IPS DF 19.7 (cell line): ENCODE results near the gene LMNB1.
"Not testable (repeated sequence)": the region's sequence is repeated elsewhere in the genome, so short reads cannot be mapped to it uniquely, and the experiment has no call there.

Source experiments
- DNase-seq: peaks from one replicate; pipeline ENCODE4 v3.0.0-alpha.2; 2013; ENCODE audit warnings: low read depth, low spot score

Gene LMNB1

DNA sequence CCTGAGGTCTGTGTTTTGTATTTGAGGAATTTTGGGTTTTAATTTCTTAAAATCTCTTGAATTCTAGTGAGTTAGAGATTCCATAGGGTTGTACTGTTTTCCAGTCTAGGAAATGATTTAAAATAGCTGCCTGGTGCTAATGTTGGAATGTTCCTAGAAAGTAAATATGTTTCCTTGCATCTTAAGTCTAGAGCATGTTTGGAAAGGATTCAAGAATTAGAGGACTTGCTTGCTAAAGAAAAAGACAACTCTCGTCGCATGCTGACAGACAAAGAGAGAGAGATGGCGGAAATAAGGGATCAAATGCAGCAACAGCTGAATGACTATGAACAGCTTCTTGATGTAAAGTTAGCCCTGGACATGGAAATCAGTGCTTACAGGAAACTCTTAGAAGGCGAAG, 41.8 kb downstream of the LMNB1 start:
- DNase-seq, result no peak

DNA sequence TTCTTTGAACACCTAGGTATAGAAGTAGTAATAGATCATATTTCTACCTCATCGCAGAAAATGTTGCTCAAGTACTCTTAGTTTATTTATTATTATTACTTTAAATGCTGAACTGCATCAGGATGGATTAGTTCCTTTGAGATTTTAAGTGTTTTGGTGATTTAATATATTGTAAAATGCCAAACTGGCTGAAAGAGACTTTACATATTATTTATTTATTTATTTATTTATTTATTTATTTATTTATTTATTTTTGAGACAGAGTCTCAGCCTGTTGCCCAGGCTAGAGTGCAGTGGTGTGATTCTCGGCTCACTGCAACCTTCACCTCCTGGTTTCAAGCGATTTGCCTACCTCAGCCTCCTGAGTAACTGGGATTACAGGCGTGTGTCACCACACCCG, 42.3 kb downstream of the LMNB1 start:
- no peak for DNase-seq

DNA sequence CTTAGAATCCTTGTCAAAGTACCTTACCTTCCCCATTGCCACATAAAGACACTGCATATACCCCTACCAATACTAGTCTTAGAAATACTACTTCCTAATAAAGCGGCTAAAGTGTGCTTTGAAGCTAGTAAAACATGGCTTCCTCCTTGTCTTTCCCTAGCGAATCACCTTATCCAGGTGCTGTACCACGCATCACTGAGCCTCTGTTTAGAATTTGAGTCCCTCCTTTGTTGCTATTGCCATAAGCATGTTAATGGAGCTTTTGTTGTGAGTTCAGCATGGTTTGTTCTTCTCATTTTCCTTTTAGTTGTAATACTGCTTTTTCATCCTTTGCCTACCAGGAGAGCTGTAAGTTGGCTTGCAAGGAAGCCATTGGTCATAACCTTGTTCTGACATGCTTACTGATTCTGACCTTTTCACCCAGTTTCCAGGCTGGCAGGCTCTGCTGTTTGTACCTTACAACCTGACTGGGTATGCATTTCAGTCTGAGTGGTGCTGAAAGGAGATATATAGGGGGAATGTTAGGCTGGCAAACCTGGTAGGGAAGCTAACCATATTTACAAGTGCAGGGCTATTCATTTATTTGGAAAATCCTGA, 49.8 kb downstream of the LMNB1 start:
- DNase-seq, result no peak

DNA sequence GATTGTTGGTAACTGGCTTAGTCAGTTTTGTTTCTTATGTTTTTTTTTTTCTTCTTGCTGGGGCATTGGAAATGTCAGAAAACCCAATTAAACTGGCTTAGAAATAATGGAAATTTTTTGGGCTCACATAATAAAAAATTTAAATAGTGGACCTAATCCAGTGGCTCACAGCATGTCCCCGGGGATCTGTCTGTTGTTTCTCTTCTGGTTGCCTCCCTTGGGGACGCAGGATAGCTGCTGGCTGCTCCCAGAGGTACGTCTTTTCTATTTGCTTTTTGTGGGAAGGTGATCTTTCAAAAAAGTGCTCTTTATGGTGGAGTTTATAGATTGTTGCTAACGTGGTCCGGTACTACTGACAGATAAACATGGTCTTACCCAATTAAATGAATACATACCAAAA, 52.2 kb downstream of the LMNB1 start:
- DNase-seq, result no peak

DNA sequence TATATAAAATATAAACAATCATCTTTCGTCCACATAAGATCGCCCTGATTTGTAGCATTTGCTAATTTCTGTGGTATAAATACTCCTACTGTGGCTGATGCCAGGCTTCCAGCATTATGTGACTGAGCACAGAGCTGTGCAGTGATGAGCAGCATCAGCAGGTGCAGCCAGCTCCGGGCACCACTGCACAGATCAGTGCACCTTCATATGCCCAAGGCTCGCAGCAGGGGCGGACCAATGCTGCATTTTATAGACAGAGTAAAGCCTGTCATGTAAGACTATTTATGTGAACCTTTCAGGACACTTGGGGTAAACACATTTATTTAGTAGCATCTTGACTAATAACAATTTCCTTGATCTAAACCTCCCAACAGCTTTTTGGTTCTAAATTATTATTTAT, 53.1 kb downstream of the LMNB1 start:
- DNase-seq, result no peak

DNA sequence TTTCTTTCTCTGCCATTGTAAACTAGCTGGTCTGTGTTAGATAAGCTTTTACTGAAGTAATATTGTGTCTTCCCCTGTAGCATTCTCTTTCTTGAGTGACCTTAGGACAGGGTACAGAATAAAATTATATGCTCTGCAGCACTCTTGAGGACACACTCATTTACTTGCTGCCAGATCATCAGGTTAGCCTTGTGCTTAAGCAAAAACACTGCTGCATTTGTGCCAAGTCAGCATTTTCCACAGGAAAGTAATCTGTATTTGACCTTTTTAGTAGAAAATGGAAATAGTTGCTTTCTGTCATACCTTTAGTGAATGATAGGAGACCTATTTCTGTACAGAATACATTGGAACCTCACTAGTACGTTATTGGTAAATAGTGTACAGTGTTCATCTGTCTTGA, 54.2 kb downstream of the LMNB1 start:
- no peak for DNase-seq

DNA sequence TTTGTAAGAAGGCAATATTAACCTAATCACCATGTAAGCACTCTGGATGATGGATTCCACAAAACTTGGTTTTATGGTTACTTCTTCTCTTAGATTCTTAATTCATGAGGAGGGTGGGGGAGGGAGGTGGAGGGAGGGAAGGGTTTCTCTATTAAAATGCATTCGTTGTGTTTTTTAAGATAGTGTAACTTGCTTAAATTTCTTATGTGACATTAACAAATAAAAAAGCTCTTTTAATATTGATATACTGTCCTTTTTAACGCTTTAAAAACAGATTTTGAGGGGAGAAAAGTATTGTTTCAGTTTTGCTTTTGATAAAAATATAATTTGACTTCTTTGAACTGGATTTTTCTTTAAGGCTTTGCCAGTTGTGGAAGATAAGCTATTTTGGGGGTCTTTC, 59.8 kb downstream of the LMNB1 start:
- no peak for DNase-seq

DNA sequence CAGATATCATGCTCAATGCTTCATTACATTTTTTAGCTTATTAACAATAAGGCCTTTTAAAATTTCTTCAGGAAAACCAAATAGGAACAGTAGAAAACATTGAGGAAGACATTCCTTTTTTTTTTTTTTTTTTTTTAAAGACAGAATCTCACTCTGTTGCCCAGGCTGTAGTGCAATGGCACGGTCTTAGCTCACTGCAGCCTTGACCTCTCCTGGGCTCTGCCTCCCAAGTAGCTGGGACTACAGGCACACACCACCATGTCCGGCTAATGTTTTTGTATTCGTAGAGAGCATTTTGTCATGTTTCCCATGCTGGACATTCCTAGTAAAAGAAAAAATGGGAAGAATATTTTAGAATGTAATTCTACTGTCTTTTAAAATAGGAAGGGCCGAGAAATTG, 60.3 kb downstream of the LMNB1 start:
- no peak for DNase-seq

DNA sequence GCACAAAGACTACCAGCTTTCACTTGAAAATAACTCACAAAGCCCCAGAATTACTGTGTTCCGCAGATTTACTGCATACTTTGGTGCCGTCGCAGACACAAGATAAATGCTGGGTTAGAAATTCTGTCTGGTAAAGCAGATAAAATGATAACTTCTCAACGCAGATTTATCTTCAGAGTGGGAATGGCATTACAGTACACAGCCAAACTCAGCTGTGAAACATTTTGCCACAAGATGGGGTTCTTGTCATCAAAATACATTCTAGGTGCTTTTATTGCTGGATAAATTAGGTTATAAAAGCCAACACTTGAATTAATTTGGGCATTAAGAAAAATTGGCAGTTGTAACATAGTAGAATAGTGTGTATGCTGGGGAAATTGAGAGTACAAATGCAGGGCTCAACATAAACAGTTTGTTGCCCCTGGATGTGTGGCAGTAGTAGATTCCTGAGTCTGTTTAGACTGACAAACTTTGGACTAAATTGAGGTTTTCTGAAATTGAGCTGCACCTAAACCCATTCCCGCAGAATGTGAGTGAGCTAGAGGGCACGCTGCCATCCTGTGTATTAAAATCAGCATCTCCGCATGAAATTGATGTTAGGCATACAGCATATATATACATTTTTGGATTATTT, 61.1 kb downstream of the LMNB1 start:
- DNase-seq, result no peak

DNA sequence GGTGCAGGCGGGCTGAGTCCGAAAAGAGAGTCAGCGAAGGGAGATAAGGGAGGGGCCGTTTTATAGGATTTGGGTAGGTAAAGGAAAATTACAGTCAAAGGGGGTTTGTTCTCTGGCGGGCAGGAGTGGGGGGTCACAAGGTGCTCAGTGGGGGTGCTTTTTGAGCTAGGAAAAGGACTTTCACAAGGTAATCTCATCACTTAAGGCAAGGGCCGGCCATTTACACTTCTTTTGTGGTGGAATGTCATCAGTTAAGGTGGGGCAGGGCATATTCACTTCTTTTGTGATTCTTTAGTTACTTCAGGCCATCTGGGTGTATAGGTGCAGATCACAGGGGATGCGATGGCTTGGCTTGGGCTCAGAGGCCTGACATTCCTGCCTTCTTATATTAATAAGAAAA, 62.5 kb downstream of the LMNB1 start:
- DNase-seq, result not testable (repeated sequence)

DNA sequence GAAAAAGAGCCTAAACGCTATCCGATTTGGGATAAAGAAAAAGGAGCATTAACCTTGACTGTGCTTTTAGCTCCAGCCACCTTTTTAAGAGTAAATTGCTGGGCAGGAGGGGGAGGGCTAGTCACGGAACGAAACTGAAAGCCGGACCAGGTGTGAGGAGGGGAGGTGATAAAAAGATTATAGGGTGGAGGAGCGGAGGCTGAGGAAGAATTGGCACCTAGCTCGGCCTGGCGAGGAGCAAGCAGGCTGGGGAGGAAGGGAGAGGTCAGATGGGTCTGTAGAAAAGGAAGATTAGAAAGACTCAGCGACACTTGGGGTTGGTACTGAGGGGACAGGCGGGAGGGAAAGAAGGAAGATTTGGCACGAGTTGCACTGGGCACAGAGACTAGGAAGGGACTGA, 66.4 kb downstream of the LMNB1 start:
- not testable (repeated sequence) for DNase-seq

DNA sequence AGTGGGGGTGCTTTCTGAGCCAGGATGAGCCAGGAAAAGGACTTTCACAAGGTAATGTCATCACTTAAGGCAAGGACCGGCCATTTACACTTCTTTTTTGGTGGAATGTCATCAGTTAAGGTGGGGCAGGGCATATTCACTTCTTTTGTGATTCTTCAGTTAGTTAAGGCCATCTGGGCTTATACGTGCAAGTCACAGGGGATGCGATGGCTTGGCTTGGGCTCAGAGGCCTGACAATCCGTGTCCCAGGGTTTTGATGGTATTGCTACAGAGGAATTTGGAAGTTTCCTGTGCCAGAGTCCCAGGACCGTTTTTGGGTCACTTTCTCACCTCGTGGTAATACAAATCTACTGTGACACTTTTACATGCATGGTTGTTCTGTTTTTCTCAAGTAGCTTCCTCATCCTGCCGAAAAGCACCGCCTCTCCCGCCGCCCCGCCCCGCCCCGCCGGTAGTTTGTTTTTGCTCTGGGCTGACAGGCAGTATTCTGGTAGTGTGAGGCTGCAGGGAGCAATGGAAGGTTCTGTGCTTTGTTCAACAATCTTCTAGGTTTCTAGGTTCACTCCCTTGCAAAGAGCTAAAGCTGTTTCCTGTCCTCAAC, 68.6 kb downstream of the LMNB1 start:
- DNase-seq, result not testable (repeated sequence)

DNA sequence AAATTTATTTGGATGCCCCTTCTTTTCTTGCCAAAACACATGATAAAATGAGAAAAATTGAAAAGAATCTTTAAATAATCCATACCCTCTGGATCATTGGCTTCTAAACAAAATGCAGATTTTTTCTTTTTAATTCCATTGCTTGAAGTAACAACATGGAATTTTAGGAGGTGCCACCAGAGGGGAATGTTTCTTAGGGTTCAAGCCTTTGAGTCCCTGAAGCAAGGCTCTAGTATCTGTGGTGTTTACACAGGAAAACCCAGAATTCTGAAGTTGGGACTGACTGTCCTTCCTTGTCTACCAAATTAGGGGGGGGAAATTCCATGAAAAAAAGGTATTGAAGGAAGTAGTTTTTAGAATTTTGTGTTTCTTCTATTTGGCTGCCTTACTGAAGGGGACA, 69.4 kb downstream of the LMNB1 start:
- DNase-seq, result no peak

DNA sequence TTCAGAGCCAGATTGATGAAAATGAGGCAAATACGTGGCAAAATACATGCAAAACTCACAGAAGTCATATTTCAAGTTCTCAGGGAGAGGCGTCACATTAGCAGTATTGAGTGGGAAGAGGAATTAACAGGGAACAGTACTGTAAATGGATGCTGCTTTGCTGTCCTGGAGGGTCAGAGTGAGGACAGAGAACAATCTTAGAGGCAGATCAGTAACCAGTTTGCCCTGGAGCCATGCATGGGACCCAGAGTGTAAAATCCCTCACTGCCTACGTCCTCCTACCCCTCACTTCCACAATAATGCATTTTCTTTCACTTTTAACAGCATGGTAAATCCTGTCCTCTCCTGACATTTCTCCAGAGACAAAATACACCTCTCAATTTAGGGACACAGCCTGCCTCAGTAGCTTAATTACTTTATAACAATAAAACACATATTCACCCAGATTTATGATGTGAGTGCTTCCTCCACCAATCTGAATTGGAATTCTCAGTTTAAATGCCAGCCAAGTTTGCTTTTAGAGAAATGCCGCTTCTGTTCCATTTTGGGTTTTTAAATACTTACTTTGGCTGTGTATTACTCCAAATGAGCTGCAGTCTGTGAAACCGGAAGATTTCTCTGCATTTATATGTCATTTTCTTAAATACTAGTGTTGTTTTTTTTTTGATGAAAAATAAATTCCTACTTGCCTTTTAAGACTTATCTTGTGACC, 70.0 kb downstream of the LMNB1 start:
- no peak for DNase-seq

DNA sequence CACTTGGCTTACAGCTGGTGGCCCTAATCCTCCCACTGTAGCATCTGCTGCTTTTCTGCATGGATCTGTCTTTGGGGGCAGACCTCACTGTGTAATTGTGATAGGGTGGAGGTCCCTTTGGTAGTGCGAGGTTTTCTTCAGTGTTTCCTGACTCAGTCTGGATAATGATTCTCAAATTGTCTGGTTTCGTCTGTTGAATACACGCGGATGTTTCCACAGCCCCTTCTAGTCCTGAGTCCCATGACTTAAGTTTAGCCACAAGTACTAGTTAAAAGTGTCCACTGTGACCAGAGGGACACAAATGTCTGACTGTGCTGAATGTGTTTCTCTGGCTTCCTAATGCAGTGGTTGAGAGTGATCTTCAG, 70.5 kb downstream of the LMNB1 start:
- DNase-seq, result no peak

DNA sequence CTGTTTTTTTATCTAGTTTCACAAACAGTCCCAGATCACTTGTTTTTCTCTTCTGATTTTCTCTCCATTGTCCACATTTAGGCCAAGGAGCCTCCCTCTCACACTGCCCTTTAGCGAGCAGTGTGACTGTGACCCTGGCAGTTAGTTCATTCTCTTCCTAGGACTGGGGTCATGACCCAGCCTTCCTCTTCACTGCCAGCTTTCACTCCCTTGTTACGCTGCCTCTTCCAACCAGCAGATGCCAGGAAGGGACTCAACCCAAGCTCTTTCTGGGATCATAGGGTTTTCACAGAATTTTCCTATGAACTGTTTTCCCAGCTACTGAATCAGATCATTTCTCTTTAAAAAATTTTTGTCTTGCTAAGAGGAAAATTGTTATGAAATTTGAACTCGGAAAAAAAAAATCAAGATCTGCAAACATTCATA, 70.9 kb downstream of the LMNB1 start:
- DNase-seq, result no peak

DNA sequence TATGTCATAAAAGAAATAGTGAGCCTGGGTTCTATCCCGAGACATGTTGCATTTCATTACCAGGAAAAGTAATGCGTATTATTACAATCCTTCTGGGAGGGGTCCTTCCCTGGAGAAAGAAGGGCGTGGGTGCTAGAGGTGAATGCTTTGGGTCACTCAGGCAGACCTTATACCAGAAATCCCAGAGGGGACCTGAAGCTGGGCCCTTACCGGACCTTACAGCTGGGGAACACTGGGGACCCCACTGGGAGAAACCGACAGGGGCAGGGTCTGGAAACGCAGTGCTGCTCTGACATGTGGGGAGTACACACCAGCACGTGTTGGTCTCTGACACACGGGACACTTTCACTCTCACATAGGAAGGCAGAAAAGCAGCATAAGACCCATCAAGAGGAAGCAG, 71.3 kb downstream of the LMNB1 start:
- DNase-seq, result no peak

DNA sequence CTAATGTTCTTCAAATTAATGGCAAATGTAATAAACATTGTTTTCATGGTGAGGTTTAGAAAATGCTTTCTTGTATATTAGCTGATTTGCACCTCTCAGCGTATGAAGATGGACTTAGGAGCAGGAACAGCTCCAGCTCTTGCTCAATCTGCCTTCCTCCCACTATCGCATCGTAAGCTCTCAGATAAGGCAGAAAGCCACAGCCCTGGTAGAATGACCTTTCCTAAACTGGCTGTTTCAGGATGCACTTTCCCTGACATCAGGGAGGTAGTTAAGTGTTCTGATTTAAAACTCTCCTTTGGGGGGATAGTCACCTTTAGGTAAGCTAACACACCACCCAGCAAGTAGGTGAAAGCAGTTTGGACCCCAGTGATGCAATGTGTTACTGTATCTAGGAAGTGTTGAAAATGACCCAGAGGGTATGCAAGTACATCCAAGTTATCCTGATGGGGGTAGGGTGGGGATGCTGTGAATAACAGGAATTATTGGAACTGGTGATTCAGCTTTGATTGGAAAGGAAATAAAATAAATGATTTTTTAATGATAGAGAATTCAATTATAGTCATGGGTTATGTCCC, 72.3 kb downstream of the LMNB1 start:
- DNase-seq, result no peak

DNA sequence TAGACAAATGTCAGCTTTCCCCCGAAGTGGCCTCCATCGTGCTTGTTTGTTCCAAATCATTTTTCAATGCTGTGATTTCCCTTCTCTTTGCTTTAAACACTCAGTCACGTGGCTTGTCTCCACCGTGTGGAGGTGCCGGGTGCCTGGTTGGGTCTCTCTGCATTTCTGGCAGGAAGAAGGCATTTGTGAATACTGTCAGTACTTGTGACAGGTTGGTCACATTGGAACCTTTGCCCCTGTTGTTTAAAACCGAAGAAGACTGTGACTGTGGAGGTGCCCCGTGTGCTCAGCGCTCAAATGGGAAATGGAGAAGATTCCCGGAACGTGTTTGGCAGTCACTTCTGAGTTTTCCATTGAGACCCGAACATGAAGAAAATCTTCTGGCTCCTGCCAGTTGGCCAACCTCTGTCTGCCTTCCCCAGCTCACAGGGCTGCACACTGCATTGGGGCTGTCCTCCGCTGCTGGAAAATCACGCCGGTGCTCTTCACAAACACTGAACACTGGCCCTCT, 74.6 kb downstream of the LMNB1 start:
- no peak for DNase-seq

DNA sequence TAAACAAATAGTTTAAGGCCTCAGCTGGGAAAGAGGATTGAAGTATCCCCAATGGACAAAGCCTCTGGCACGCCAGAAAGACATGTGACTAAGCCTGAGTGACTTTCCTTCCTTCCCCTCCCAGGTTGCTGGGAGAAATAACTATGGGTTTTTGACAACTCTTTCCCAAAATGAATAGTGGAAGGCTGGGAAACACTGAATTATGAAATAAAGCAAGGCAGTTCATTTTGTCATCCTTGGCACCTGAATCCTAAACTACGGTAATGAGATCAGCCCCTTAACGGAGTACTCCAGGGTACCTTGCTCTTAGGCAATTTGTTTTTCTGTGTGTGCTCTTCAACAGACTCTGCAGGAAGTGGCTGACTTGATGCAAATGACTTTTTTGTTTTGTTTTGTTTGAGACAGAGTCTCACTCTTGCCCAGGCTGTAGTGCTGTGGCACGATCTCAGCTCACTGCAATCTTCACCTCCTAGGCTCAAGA, 75.2 kb downstream of the LMNB1 start:
- DNase-seq, result no peak

DNA sequence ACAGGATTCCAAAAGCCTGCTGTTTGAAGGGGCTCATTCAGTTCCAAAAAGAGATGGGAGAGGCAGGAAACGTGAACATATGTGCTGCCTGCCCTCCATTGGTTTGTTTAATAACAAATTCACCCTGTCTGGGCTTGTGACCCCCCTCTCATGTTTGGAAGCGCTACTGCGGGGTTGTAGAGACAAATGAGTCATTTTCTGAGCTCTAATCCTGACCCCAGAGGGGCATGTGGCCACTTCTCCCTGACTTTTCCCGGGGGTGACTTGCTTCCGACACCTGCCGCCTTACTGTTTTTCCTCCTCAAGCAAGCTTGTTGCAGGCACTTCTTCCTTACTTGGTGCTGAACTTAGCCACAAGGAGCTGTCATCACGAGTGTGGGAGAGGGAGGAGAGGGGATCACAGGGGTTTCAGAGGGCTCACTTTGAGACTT, 75.9 kb downstream of the LMNB1 start:
- DNase-seq, result no peak
